ENCODE measurements around the gene HACD3. TPM values are rescaled to one million over a fixed set of nuclear protein-coding genes. Genes with fewer than 3 reads are reported as not detected.

HACD3 gene
- total RNA-seq, 4 donors from 2014 or later, result 19.1 to 29.6 (median 24.8) TPM

- Histone ChIP-seq H3K27ac (replicated peaks in 1 of 4) (no peak overlapping the region), H3K9me3 (no peaks in the 10 kb centered on the region), H3K27me3 (no peaks in the 10 kb centered on the region), H3K4me1 (no peaks in the 10 kb centered on the region), H3K4me3 (no peak overlapping the region), H3K36me3 (no peaks in the 10 kb centered on the region)
- intact Hi-C loops (cut with DNase I), result no loop called here
- TF ChIP-seq CTCF (IDR thresholded peaks at IDR 0.05) (no peak), POLR2AphosphoS5 (IDR thresholded peaks at IDR 0.05) (no peak), EP300 (IDR thresholded peaks at IDR 0.05) (no peak), POLR2A (IDR thresholded peaks at IDR 0.05; ENCODE audit: low read depth) (no peak)
- DNase-seq (ENCODE audit: extremely low spot score), result no peak
- WGBS, result 71% methylated on average over 4 of the region's 5 CpGs
These were observed 88.4 kb downstream of the HACD3 start for GRCh38 chr15:65618560-65619109.

GRCh38 chr15:65619626-65620290, 89.5 kb downstream of the HACD3 start:
- no peak overlapping the region for H3K4me3 ChIP-seq
- no peaks in the 10 kb centered on the region for H3K9me3 ChIP-seq
- no peak for TF ChIP-seq CTCF (IDR thresholded peaks at IDR 0.05)
- no peak for TF ChIP-seq POLR2AphosphoS5 (IDR thresholded peaks at IDR 0.05)
- TF ChIP-seq EP300 (IDR thresholded peaks at IDR 0.05), result no peak
- no peak for TF ChIP-seq POLR2A (IDR thresholded peaks at IDR 0.05; ENCODE audit: low read depth)
- peaks cover 0 to 10% (median 8%) of the 10 kb centered on the region in 4 donors for H3K36me3 ChIP-seq
- H3K27ac ChIP-seq (replicated peaks in 1 of 4), result no peak overlapping the region
- no peaks in the 10 kb centered on the region for H3K27me3 ChIP-seq
- no peaks in the 10 kb centered on the region for H3K4me1 ChIP-seq
- 71% methylated on average over 5 of the region's 5 CpGs for WGBS
- no peak for DNase-seq (ENCODE audit: extremely low spot score)
- intact Hi-C loops (cut with DNase I), result no loop called here

- no peak for DNase-seq (ENCODE audit: extremely low spot score)
- 82% methylated on average over 2 of the region's 2 CpGs for WGBS
- Histone ChIP-seq H3K27ac (replicated peaks in 1 of 4) (no peak overlapping the region), H3K9me3 (no peaks in the 10 kb centered on the region), H3K4me3 (no peak overlapping the region), H3K27me3 (no peaks in the 10 kb centered on the region), H3K4me1 (no peaks in the 10 kb centered on the region), H3K36me3 (peaks cover 0 to 20% (median 16%) of the 10 kb centered on the region in 4 donors)
- TF ChIP-seq EP300 (IDR thresholded peaks at IDR 0.05), result no peak
- no peak for TF ChIP-seq CTCF (IDR thresholded peaks at IDR 0.05)
- no peak for TF ChIP-seq POLR2A (IDR thresholded peaks at IDR 0.05; ENCODE audit: low read depth)
- TF ChIP-seq POLR2AphosphoS5 (IDR thresholded peaks at IDR 0.05), result no peak
- intact Hi-C loops (cut with DNase I), result no loop called here
These were observed 90.6 kb downstream of the HACD3 start for GRCh38 chr15:65620833-65621232.

- Histone ChIP-seq H3K4me3 (no peak within 1 kb of the TSS), H3K27me3 (no peaks in the 10 kb centered on the region), H3K4me1 (no peaks in the 10 kb centered on the region), H3K36me3 (peaks cover 0 to 27% (median 17%) of the 10 kb centered on the region in 4 donors), H3K27ac (replicated peaks in 1 of 4) (no peak within 1 kb of the TSS), H3K9me3 (no peaks in the 10 kb centered on the region)
- 93% methylated on average over 6 of the region's 6 CpGs for whole genome bisulfite sequencing
- intact Hi-C loops (cut with DNase I), result no loop called here
- TF ChIP-seq EP300 (IDR thresholded peaks at IDR 0.05), result no peak
- no peak for TF ChIP-seq POLR2AphosphoS5 (IDR thresholded peaks at IDR 0.05)
- no peak for TF ChIP-seq POLR2A (IDR thresholded peaks at IDR 0.05; ENCODE audit: low read depth)
- no peak for TF ChIP-seq CTCF (IDR thresholded peaks at IDR 0.05)
- no peak for DNase-seq (ENCODE audit: extremely low spot score)
These were observed 91.4 kb downstream of the HACD3 start, which contains the start of gene SLC24A1 for GRCh38 chr15:65621638-65622037. SLC24A1 (plus strand) TSS chr15:65621938; CDS start chr15:65624081, 2,143 bp downstream.
